Stimulated activated CD4-positive, alpha-beta T cell treated with anti-CD3 and anti-CD28 coated beads, Interleukin-4, amount 100 ng/mL, for 24 hours (primary cell): ENCODE results near the gene PTPRM.

ENCODE experiments used
- DNase-seq: peaks from one replicate; pipeline ENCODE4 v3.0.0-alpha.2; 2020

PTPRM gene

GRCh38 chr18:7812431-7813063 lies 245.4 kb downstream of the PTPRM start:
- no peak for DNase-seq

GRCh38 chr18:7813131-7813530 lies 246.0 kb downstream of the PTPRM start:
- no peak for DNase-seq

- DNase-seq: no peak
Observed at GRCh38 chr18:7814754-7815315, 247.7 kb downstream of the PTPRM start.

- no peak for DNase-seq
Observed at GRCh38 chr18:7815787-7816186, 248.7 kb downstream of the PTPRM start.

GRCh38 chr18:7817575-7818230 lies 250.6 kb downstream of the PTPRM start:
- DNase-seq: no peak

- DNase-seq: no peak
Observed at GRCh38 chr18:7821784-7822183, 254.7 kb downstream of the PTPRM start.

- no peak for DNase-seq
Observed at GRCh38 chr18:7822435-7823331, 255.6 kb downstream of the PTPRM start.

- DNase-seq: no peak
Observed at GRCh38 chr18:7824970-7825369, 257.9 kb downstream of the PTPRM start.

- DNase-seq: no peak
Observed at GRCh38 chr18:7830468-7830867, 263.4 kb downstream of the PTPRM start.

- DNase-seq: no peak
Observed at GRCh38 chr18:7839548-7839947, 272.4 kb downstream of the PTPRM start.

- DNase-seq: no peak
Observed at GRCh38 chr18:7840411-7840810, 273.3 kb downstream of the PTPRM start.

- no peak for DNase-seq
Observed at GRCh38 chr18:7844017-7844416, 276.9 kb downstream of the PTPRM start.

- DNase-seq: no peak
Observed at GRCh38 chr18:7844418-7844817, 277.3 kb downstream of the PTPRM start.

- no peak for DNase-seq
Observed at GRCh38 chr18:7846335-7846734, 279.2 kb downstream of the PTPRM start.

GRCh38 chr18:7847357-7848053 lies 280.4 kb downstream of the PTPRM start:
- DNase-seq: no peak

- no peak for DNase-seq
Observed at GRCh38 chr18:7848054-7848412, 280.9 kb downstream of the PTPRM start.

GRCh38 chr18:7850446-7850845 lies 283.3 kb downstream of the PTPRM start:
- no peak for DNase-seq

GRCh38 chr18:7855028-7855427 lies 287.9 kb downstream of the PTPRM start:
- no peak for DNase-seq

- DNase-seq: no peak
Observed at GRCh38 chr18:7855671-7856070, 288.6 kb downstream of the PTPRM start.

- no peak for DNase-seq
Observed at GRCh38 chr18:7856116-7856515, 289.0 kb downstream of the PTPRM start.

GRCh38 chr18:7856733-7857132 lies 289.6 kb downstream of the PTPRM start:
- DNase-seq: no peak

- no peak for DNase-seq
Observed at GRCh38 chr18:7857562-7857961, 290.4 kb downstream of the PTPRM start.

GRCh38 chr18:7859122-7859521 lies 292.0 kb downstream of the PTPRM start:
- DNase-seq: no peak
